Inferior parietal cortex (tissue), 1 donor: ENCODE measurements around the gene NKD2.
"Not testable (repeated sequence)": the region's sequence is repeated elsewhere in the genome, so short reads cannot be mapped to it uniquely, and the experiment has no call there.

Experiments used
- DNase-seq: peaks from one replicate; pipeline ENCODE4 v3.0.0-alpha.2; 2016; ENCODE audit errors: extremely low spot score

Gene NKD2

GRCh38 chr5:1000831-1001230 is 7.8 kb upstream of the NKD2 start:
- not testable (repeated sequence) for DNase-seq

- no peak for DNase-seq
These were observed 7.0 kb upstream of the NKD2 start for GRCh38 chr5:1001406-1002270.

DNA sequence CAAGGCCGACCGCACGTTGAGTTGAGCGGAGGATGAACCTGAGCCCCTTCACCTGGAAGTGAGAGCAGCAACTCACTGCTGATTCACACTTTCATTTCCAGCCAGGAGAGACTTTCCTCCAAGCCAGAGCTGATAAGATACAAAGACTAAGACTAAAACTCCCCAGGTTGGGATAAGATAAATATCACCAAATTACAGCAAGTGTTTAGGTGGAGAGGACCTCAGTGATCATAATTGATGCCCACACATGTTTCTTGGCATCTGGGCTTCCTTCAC is 6.4 kb upstream of the NKD2 start:
- no peak for DNase-seq

- no peak for DNase-seq
These were observed 5.8 kb upstream of the NKD2 start for GRCh38 chr5:1002836-1003235.

GRCh38 chr5:1003296-1003937 is 5.2 kb upstream of the NKD2 start:
- no peak for DNase-seq

DNA sequence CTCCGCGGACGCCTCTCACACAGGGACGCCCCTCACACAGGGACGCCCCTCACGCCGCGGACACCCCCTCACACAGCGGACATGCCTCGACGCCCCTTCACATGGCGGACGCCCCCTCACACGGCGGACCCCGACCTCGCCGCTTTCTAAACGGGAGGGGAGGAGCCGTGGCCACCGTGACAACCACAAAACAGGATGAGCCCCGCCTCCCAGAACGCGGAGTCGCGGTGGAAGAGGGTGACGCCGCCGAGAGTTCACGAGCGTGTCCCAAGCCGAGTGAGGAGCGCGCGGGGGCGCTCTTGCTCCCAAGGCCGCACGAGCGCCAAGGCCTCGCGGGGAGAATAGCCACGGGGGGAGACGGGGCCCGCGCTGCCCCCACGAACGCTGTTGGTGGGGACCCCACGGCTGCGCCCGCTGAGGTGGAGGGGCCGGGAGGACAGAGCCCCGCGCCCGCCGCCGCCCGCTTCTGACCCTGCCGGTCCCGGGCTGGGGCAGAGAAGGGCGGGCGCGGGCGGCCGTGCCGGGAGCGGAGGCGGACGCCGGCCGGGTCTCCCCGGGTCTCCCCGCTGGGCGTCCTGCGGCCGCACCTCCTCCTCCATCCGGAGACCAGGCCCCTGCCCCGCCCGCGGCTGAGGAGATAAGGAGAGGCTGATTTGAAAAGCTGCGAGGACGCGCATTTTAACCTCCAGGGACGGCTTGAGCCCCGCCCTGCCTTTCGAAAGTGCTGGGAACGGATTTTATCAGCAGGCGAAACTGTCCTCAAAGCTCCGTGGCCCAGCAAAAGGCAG is 3.9 kb upstream of the NKD2 start:
- DNase-seq: peak; percentile 29

GRCh38 chr5:1005249-1005851 is 3.3 kb upstream of the NKD2 start:
- no peak for DNase-seq

DNA sequence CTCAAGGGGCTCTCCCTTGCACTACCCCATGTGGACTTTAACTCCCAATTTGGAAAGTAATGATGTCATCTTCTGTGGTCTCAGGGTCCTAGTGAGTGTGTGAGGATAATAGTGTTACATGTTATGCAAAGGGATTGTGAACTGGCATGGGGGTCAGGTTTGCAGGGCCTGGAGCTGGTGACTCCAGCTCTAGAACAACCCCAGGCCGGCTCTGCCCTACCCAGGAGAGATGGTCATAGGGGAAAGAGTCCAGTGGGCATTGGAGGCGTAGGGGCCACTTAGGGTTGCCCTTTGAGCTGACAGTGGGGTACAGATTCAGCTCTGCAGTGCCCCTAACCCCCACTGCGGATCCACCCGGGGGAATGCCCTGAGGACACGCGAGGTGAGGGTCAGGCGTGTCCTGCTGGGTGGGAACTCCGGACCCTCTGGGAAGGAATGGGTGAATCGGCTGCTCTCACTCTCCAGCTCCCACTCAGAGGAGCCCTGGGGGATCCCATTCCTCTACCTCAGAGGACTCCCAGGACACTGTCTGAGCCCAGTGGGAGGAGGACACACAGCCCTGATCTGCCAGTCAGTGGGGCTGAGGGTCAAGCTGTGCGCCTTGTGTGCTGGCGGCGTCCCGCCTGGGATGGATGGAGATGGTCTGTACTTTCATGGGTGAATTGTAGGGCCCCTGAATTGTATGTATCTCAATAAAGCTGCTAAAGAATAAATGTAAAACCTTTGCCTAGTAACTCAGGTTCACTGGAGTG is 2.5 kb upstream of the NKD2 start:
- no peak for DNase-seq

- DNase-seq: no peak
These were observed 1.9 kb upstream of the NKD2 start for GRCh38 chr5:1006656-1007071.

DNA sequence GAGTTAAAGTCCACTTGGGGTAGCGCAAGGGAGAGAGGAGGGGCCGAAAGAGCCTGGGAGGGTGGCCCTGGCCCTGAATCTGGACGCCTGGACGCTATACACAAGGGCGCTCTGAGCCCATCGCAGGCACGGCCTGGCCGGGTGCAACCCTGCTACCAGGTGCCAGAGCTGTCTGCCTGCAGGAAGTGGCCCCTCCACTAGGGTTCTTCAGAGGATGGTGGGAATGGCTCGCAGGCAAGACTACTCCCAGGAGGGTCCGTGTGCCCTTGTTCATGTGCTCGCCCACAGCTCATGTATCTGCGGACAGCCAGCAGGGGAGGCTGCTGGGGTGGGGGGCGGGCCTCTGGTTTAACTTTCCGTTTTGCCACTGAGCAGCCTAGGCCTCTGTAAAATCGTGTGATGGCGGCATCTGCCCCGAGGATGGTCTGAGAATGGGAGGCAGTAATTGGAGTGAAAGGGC is 1.4 kb upstream of the NKD2 start:
- no peak for DNase-seq

DNA sequence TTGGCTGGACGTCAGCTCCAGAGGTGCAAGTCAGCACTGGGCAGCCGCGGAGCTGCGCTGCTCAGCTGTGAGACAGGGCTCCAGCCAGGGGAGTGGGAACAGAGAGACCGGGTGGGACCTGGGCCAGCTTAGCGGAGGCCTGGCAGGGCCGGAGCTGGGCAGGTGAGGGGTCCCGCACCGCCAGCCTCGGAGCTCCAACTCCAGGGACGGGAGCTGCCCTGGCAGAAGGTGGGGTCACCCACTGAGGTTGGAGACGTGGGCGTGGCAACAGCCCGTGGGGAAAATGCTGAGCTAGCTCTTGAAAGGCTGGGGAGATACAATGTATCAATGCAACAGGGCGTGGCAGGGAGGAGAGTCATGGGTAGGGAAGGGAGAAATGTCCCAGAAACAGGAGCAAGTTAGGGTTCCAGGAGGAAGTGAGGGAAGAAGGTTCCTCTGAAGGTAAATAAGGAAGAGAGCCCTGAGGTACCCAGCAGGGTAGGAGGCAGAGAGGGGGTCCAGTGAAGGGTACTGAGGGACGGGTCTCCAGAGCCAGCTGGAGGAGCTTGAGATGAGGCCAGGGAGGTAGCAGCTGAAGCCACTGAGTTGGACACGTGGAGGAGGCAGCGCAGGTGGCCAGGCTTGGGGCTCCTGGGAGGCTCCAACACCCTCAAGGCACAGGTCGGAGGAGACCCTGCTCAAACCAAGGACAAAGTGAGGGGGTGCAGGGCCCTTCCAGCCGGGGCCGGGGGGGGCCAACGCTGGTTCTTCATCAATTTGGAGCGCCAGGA is 736 bp upstream of the NKD2 start:
- no peak for DNase-seq

GRCh38 chr5:1009359-1010180 is 968 bp downstream of the NKD2 start:
- no peak for DNase-seq

DNA sequence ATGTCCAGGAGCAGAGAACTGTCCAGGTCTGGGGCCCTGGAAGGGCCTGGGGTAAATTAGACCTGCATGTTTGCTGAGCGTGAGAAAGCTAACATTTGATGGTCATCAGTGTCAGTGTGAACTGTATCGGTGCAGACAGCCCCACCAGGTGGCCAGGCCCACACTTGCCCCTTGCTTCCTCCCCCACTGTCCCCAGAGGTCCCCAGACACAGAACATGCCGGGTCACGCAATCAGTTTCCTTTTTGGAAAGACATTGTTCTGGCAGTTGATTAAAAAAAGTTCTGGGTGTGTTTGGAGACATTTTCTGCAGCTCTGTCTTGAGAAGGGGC is 1.5 kb downstream of the NKD2 start:
- DNase-seq: no peak

GRCh38 chr5:1010641-1011046 is 2.0 kb downstream of the NKD2 start:
- DNase-seq: no peak

DNA sequence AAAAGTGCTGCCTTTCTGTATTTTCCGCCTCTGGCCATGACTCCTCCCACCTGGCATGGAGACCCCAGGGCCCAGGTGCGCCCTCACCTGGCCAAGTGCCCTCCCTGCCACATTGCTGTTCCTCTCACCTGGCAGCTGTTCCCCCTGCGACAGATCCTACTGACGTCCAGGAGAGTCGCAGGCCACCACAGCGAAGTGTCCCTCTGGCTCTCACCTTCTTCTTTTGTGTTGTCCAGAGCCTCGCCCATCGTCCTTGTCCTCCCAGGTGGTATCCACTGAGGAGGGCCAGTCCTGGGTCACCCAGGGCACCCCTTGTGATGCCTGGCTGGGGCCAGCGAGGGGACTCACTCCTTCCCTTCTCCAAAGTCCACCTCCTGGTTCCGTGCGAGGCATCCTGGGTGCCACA is 2.6 kb downstream of the NKD2 start:
- DNase-seq: no peak

- DNase-seq: no peak
These were observed 3.2 kb downstream of the NKD2 start for GRCh38 chr5:1011741-1012312.

DNA sequence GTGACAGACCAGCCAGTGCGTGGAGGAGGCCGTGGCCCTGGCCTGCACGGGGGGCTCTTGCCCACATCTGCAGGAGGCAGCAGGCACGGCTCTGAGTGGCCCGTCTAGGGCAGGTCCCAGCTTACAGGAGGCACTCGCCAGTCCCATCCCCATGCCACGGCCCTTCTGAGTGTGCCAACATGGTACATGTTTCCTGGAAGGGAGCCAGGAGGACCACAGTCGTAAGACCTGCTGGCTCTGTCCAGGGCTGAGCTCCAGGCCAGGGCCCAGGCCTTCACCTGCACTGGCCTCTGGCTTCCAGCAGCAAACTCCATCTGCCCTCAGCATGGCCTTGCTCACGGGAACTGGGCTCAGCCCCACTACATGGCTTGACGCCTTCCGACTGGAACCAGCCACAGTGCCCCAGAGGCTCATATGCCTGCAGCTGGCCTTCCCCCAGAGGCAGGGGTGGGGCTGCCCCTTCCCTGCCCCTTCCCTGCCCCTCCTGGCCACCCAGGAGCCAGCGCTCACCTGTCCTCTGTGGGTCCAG is 3.8 kb downstream of the NKD2 start:
- no peak for DNase-seq

DNA sequence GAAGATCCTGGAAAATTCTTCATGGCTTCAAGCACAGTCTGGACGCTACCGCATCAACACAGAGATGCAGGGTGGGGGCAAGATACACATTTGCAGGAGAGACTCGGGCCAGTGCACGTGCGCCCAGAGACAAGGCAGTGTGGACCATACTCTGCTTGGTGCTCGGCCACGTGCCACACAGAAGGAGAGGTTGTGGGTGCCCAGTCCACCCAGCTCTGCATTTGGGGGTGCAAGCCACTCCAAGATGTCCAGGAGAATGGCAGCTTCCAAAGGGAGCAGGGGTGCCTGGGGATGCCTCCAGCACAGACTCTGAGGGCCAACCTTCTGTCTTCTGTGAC is 4.3 kb downstream of the NKD2 start:
- no peak for DNase-seq

- DNase-seq: no peak
These were observed 4.8 kb downstream of the NKD2 start for GRCh38 chr5:1013238-1013947.
